CD4-positive, alpha-beta T cell treated with Interleukin-4 for 1 hour (primary cell): ENCODE results near the gene KLF3.
A peak's percentile ranks its signal among the peaks of the same experiment; 100 is the strongest.

ENCODE experiments used
- DNase-seq, 2 donors: peaks; one replicate each; pipeline ENCODE4 v3.0.0-alpha.2; 2020 to 2022

The KLF3 gene

GRCh38 chr4:38703635-38704034 lies 39.6 kb downstream of the KLF3 start:
- no peak for DNase-seq

GRCh38 chr4:38704622-38705154 lies 40.7 kb downstream of the KLF3 start:
- DNase-seq = no peak

GRCh38 chr4:38706301-38706700 lies 42.3 kb downstream of the KLF3 start:
- DNase-seq = no peak

- no peak for DNase-seq
These were observed 46.1 kb downstream of the KLF3 start for GRCh38 chr4:38710053-38710452.

- DNase-seq = no peak
These were observed 47.1 kb downstream of the KLF3 start for GRCh38 chr4:38711066-38711465.

GRCh38 chr4:38715050-38715449 lies 51.1 kb downstream of the KLF3 start:
- DNase-seq = no peak

- DNase-seq = no peak
These were observed 52.3 kb downstream of the KLF3 start for GRCh38 chr4:38716256-38716655.

GRCh38 chr4:38717604-38718003 lies 53.6 kb downstream of the KLF3 start:
- no peak for DNase-seq

GRCh38 chr4:38723114-38723513 lies 59.1 kb downstream of the KLF3 start:
- no peak for DNase-seq

- DNase-seq = no peak
These were observed 59.9 kb downstream of the KLF3 start for GRCh38 chr4:38723726-38724474.

- no peak for DNase-seq
These were observed 60.4 kb downstream of the KLF3 start for GRCh38 chr4:38724475-38724808.

GRCh38 chr4:38728631-38729141 lies 64.7 kb downstream of the KLF3 start:
- DNase-seq = no peak

GRCh38 chr4:38730493-38730829 lies 66.5 kb downstream of the KLF3 start:
- DNase-seq = no peak

GRCh38 chr4:38730830-38731646 lies 67.0 kb downstream of the KLF3 start:
- peak; percentile 79 to 84 for DNase-seq

GRCh38 chr4:38733663-38734062 lies 69.7 kb downstream of the KLF3 start:
- no peak for DNase-seq

GRCh38 chr4:38734446-38734845 lies 70.4 kb downstream of the KLF3 start:
- DNase-seq = no peak

GRCh38 chr4:38734911-38735310 lies 70.9 kb downstream of the KLF3 start:
- no peak for DNase-seq

- no peak for DNase-seq
These were observed 71.9 kb downstream of the KLF3 start for GRCh38 chr4:38735870-38736269.

GRCh38 chr4:38738940-38739803 lies 75.2 kb downstream of the KLF3 start:
- no peak for DNase-seq

- no peak for DNase-seq
These were observed 76.3 kb downstream of the KLF3 start for GRCh38 chr4:38740303-38740702.

- DNase-seq = no peak
These were observed 79.9 kb downstream of the KLF3 start for GRCh38 chr4:38743866-38744265.

- DNase-seq = no peak
These were observed 81.9 kb downstream of the KLF3 start for GRCh38 chr4:38745881-38746280.

GRCh38 chr4:38747629-38748028 lies 83.6 kb downstream of the KLF3 start:
- DNase-seq = no peak
